ENCODE results near the gene EXOC3L1. TPM values are rescaled to one million over a fixed set of nuclear protein-coding genes. Genes with fewer than 3 reads are reported as not detected.

Gene EXOC3L1
- total and polyA plus RNA-seq, 12 donors = 1.8 to 8.8 (median 3.2) TPM

GRCh38 chr16:67146523-67147357 is 43.2 kb downstream of the EXOC3L1 start:
- H3K36me3 ChIP-seq = peaks cover 0 to 79% (median 41%) of the 10 kb centered on the region in 9 donors
- H3K27me3 ChIP-seq = peaks cover 0 to 27% (median 0%) of the 10 kb centered on the region in 7 donors
- no peaks in the 10 kb centered on the region for H3K9me3 ChIP-seq
- no peak for TF ChIP-seq CTCF (IDR thresholded peaks at IDR 0.05)
- intact Hi-C loops (cut with DNase I) = no loop called here
- H3K4me3 ChIP-seq = no peak overlapping the region
- H3K27ac ChIP-seq = no peak overlapping the region
- H3K4me1 ChIP-seq = peaks cover 2 to 22% (median 13%) of the 10 kb centered on the region in 9 donors
- WGBS, 2 donors = 79 to 86% methylated on average over 7 of the region's 7 CpGs
- no peak for ATAC-seq
- no peak for DNase-seq

- H3K36me3 ChIP-seq = peaks cover 0 to 89% (median 48%) of the 10 kb centered on the region in 9 donors
- TF ChIP-seq CTCF (IDR thresholded peaks at IDR 0.05) = no peak
- no peak for ATAC-seq
- peaks cover 0 to 17% (median 0%) of the 10 kb centered on the region in 7 donors for H3K27me3 ChIP-seq
- H3K9me3 ChIP-seq = no peaks in the 10 kb centered on the region
- H3K4me1 ChIP-seq = peaks cover 0 to 15% (median 3%) of the 10 kb centered on the region in 9 donors
- WGBS, 2 donors = 82 to 100% methylated on average over 2 of the region's 2 CpGs
- no peak overlapping the region for H3K4me3 ChIP-seq
- DNase-seq = no peak
- H3K27ac ChIP-seq = no peak overlapping the region
- intact Hi-C loops (cut with DNase I) = no loop called here
Measured at GRCh38 chr16:67145746-67146145, 44.2 kb downstream of the EXOC3L1 start.

GRCh38 chr16:67144943-67145342 is 45.0 kb downstream of the EXOC3L1 start:
- H3K27ac ChIP-seq = no peak overlapping the region
- 94 to 95% methylated on average over 2 of the region's 2 CpGs for WGBS, 2 donors
- H3K36me3 ChIP-seq = peaks cover 0 to 97% (median 56%) of the 10 kb centered on the region in 9 donors
- intact Hi-C loops (cut with DNase I) = no loop called here
- H3K9me3 ChIP-seq = no peaks in the 10 kb centered on the region
- no peak for ATAC-seq
- no peak for TF ChIP-seq CTCF (IDR thresholded peaks at IDR 0.05)
- H3K4me3 ChIP-seq = no peak overlapping the region
- peaks cover 0 to 9% (median 0%) of the 10 kb centered on the region in 7 donors for H3K27me3 ChIP-seq
- H3K4me1 ChIP-seq = peaks cover 0 to 7% (median 0%) of the 10 kb centered on the region in 9 donors
- no peak for DNase-seq

- no peak for TF ChIP-seq CTCF (IDR thresholded peaks at IDR 0.05)
- WGBS, 2 donors = 91 to 92% methylated on average over 9 of the region's 9 CpGs
- no peak for DNase-seq
Measured at GRCh38 chr16:67142342-67142741, 47.6 kb downstream of the EXOC3L1 start.

More at GRCh38 chr16:67142342-67142741, 47.6 kb downstream of the EXOC3L1 start:
- intact Hi-C loops (cut with DNase I) = no loop called here
- H3K27ac ChIP-seq = no peak overlapping the region
- H3K4me1 ChIP-seq = no peaks in the 10 kb centered on the region
- no peak overlapping the region for H3K4me3 ChIP-seq
- H3K27me3 ChIP-seq = no peaks in the 10 kb centered on the region
- no peaks in the 10 kb centered on the region for H3K9me3 ChIP-seq
- ATAC-seq = no peak
- H3K36me3 ChIP-seq = peaks cover 0 to 100% (median 61%) of the 10 kb centered on the region in 9 donors

Measured in heart right ventricle (tissue), 16 donors.